ENCODE data around the gene PRDM7.
"Not testable (repeated sequence)": the region's sequence is repeated elsewhere in the genome, so short reads cannot be mapped to it uniquely, and the experiment has no call there.

PRDM7 gene

DNA sequence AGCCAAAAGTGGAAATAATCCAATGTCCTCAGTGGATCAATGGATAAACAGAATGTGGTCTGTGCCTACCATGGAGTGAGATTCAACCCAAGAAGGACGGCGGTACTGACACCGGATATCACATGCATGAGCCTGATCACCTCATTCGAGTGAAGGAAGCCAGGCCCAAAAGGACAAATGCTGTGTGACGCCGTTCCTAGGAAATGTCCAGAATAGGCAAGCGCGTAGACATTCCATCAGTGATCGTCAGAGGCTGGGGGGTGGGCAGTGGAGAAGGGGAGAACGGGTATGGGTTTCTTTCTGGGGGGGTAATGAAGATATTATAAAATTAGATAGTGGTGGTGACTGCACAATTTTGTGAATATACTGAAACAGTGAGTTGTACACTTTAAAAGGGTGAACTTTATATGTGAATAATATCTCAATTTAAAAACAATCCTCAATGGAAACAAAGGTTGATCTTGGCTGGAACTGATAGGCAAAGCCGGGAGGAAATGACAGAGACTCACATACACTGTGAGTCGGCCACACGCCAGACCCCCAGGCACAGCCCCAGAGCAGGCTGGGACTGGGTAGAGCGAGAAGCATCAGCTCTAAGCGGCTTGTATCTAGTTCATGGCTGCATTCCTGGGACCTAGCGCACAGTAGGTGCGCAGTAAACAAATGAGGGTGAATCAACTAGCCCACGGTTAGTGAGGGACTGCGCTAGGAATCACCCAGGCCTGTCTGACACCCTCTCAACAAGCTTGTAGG lies 61.4 kb downstream of the PRDM7 start:
- DNase-seq (ENCODE audit: low spot score): no peak

- no peak for DNase-seq (ENCODE audit: low spot score)
Observed at GRCh38 chr16:90012991-90013745, 64.0 kb downstream of the PRDM7 start.

- no peak for DNase-seq (ENCODE audit: low spot score)
Observed at GRCh38 chr16:90011908-90012501, 65.1 kb downstream of the PRDM7 start.

DNA sequence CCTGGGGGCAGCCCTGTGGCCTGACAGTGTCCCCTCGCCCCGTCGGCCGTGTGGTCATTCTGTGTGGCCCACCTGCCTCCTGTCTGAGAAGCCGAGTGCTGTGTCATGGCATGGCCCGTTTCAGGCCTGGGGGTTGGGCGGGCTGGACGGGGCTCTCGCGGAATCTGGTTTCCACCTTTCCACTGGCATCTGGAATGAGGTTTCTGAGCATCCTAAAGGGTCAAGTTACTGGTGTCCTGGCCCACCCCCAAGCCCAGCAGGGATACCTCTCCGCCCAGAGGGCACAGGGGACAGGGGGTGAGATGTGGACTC lies 65.7 kb downstream of the PRDM7 start:
- DNase-seq (ENCODE audit: low spot score): no peak

GRCh38 chr16:90010676-90011507 lies 66.2 kb downstream of the PRDM7 start:
- DNase-seq (ENCODE audit: low spot score): no peak

GRCh38 chr16:90009172-90009899 lies 67.8 kb downstream of the PRDM7 start:
- no peak for DNase-seq (ENCODE audit: low spot score)

DNA sequence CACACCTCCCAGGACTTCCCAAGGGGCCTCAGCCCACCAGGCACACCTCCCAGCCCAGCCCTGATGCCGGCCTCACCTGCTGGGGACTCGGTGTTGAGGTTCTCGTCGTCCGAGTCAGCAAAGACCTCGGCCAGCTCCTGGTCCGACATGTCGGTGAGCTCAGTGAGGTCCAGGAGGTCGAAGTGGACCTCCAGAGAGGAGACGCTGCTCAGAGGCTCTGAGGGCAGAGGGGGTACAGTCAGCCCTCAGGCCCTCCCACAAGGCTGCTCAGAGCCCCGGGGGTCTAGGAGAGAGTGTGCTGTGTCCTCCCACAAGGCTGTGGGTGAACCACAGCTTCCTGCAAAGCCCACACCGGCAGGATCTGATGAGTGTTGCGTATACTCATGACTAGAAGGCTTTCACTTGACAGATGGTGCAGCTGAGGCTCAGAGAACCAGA lies 68.4 kb downstream of the PRDM7 start:
- DNase-seq (ENCODE audit: low spot score): no peak

GRCh38 chr16:90007635-90008234 lies 69.4 kb downstream of the PRDM7 start:
- DNase-seq (ENCODE audit: low spot score): not testable (repeated sequence)

GRCh38 chr16:90007015-90007414 lies 70.1 kb downstream of the PRDM7 start:
- DNase-seq (ENCODE audit: low spot score): no peak
